Ishikawa (cell line): ENCODE results near the gene RASA3.

Experiments used
- FOXM1 ChIP-seq: IDR thresholded peaks from 2 replicates; pipeline ENCODE4 v1.6.1; 2012; ENCODE audit warnings: low read depth, borderline replicate concordance
- NFIC ChIP-seq: IDR thresholded peaks from 2 replicates; pipeline ENCODE4 v1.6.1; 2012
- RAD21 ChIP-seq: IDR thresholded peaks from 2 replicates; pipeline ENCODE4 v1.6.1; 2012; ENCODE audit warnings: low read depth
- TAF1 ChIP-seq: IDR thresholded peaks from 2 replicates; pipeline ENCODE4 v1.6.1; 2012; ENCODE audit warnings: low read depth, mild to moderate bottlenecking
- TF ChIP-seq, protein P1 (sequence below): IDR thresholded peaks from 2 replicates; pipeline ENCODE4 v1.6.1; 2012; ENCODE audit warnings: low read depth, mild to moderate bottlenecking

DNA sequence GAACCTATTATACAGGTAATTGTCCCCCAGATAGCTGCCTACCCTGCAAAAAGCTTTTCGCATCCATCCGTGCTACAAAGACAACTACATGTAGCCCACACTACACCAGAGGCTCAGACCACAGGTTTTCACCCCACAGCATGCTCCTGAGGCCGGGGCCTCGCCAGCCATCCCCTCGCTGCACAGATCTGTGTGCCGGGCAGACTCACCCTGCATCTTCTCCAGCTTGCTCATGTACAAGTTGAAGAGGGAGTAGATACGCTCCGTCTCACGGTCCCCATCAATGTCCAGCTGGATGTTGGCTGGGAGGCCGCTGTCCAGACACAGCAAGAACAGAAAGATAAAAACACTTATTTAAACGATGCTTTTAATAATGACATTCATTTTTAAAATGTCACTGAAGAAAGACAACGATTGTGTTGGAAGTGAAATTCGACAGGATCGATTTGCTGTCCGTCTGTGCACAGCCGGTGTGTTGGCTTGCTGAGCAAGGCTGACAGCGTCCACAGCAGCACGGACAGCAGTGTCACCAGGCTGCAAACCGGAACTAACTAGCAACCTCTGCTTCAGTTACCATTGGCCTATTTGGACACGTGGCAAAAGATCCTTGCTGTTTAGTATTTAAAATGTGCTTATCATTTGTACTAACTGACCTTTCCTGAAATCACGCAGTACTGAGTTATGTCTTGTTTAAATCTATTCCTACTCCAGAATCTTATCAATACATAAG, 140.0 kb downstream of the RASA3 start:
- TF ChIP-seq, protein P1, sequence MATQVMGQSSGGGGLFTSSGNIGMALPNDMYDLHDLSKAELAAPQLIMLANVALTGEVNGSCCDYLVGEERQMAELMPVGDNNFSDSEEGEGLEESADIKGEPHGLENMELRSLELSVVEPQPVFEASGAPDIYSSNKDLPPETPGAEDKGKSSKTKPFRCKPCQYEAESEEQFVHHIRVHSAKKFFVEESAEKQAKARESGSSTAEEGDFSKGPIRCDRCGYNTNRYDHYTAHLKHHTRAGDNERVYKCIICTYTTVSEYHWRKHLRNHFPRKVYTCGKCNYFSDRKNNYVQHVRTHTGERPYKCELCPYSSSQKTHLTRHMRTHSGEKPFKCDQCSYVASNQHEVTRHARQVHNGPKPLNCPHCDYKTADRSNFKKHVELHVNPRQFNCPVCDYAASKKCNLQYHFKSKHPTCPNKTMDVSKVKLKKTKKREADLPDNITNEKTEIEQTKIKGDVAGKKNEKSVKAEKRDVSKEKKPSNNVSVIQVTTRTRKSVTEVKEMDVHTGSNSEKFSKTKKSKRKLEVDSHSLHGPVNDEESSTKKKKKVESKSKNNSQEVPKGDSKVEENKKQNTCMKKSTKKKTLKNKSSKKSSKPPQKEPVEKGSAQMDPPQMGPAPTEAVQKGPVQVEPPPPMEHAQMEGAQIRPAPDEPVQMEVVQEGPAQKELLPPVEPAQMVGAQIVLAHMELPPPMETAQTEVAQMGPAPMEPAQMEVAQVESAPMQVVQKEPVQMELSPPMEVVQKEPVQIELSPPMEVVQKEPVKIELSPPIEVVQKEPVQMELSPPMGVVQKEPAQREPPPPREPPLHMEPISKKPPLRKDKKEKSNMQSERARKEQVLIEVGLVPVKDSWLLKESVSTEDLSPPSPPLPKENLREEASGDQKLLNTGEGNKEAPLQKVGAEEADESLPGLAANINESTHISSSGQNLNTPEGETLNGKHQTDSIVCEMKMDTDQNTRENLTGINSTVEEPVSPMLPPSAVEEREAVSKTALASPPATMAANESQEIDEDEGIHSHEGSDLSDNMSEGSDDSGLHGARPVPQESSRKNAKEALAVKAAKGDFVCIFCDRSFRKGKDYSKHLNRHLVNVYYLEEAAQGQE: no peak
- TF ChIP-seq RAD21 (no peak), FOXM1 (no peak), TAF1 (no peak), NFIC (no peak)
